Measurements from ENCODE around the gene KRTAP10-2. TPM values are rescaled to one million over a fixed set of nuclear protein-coding genes. Genes with fewer than 3 reads are reported as not detected.

KRTAP10-2 gene
- total and polyA plus RNA-seq, 2 of the 4 experiments (the other 2 are of a cell fraction): not detected

- DNase-seq (no peak), ATAC-seq (ENCODE audit: low read depth) (no peak)
- WGBS, 2 experiments (ENCODE audit: extremely low coverage in 2 of 2, insufficient read length in 1 of 2): 100% methylated on average over 4 of the region's 6 CpGs; no CpG with 5 or more reads in 1 of the 2 experiments
- no peak overlapping the region for H3K14ac ChIP-seq (replicated peaks; ENCODE audit: low read depth, low read length)
- TF ChIP-seq CEBPB (IDR thresholded peaks at IDR 0.05; ENCODE audit: low read depth, low read length) (no peak), RFX5 (IDR thresholded peaks at IDR 0.05; ENCODE audit: low read depth, low read length) (no peak), RAD21 (IDR thresholded peaks at IDR 0.05; ENCODE audit: low read length) (no peak), MAFK (IDR thresholded peaks at IDR 0.05; ENCODE audit: low read depth, low read length) (no peak), BHLHE40 (IDR thresholded peaks at IDR 0.05; ENCODE audit: low read depth, low read length) (no peak), RCOR1 (IDR thresholded peaks at IDR 0.05; ENCODE audit: insufficient replicate concordance, low read length) (no peak), POLR2A (IDR thresholded peaks at IDR 0.05; ENCODE audit: low read depth, low read length) (no peak), MAZ (IDR thresholded peaks at IDR 0.05; ENCODE audit: borderline replicate concordance, low read depth, low read length) (no peak), NFE2L2 (IDR thresholded peaks at IDR 0.05; ENCODE audit: low read depth, low read length) (no peak), CTCF (conservative IDR thresholded peaks at IDR 0.05; ENCODE audit: low read depth, low read length) (no peak), FOS (IDR thresholded peaks at IDR 0.05; ENCODE audit: low read depth, low read length) (no peak), ELK1 (IDR thresholded peaks at IDR 0.05; ENCODE audit: borderline replicate concordance, low read depth, low read length) (no peak), USF2 (IDR thresholded peaks at IDR 0.05; ENCODE audit: low read depth, low read length) (no peak), SMC3 (IDR thresholded peaks at IDR 0.05; ENCODE audit: low read depth, low read length) (no peak), MXI1 (IDR thresholded peaks at IDR 0.05; ENCODE audit: borderline replicate concordance, low read depth, low read length) (no peak), CHD1 (IDR thresholded peaks at IDR 0.05; ENCODE audit: low read depth, low read length) (no peak)
- H3K56ac ChIP-seq (ENCODE audit: extremely low read depth, insufficient read depth, low read length): no peak overlapping the region
- H2BK20ac ChIP-seq (ENCODE audit: low read depth, low read length): no peak overlapping the region
- no peaks in the 10 kb centered on the region for H3K4me1 ChIP-seq (ENCODE audit: control insufficient read depth, insufficient read depth, low read length)
- no peaks in the 10 kb centered on the region for H3K36me3 ChIP-seq (ENCODE audit: control insufficient read depth, insufficient read depth, low read length)
- no peak overlapping the region for H3K4me3 ChIP-seq (ENCODE audit: insufficient read depth, low read depth, low read length)
- no TSS peak for BruUV-seq (replicated peaks)
- no peak overlapping the region for H3K27ac ChIP-seq (ENCODE audit: insufficient read depth, low read length)
- H2AK9ac ChIP-seq (replicated peaks; ENCODE audit: low read depth, low read length, poor library complexity): no peak overlapping the region
- H2BK15ac ChIP-seq (ENCODE audit: low read depth, low read length): no peak overlapping the region
- no peak overlapping the region for H4K5ac ChIP-seq (ENCODE audit: low read depth, low read length)
- no peaks in the 10 kb centered on the region for H4K20me1 ChIP-seq (ENCODE audit: insufficient read depth, low read length)
- H3K9me1 ChIP-seq (ENCODE audit: insufficient read depth, low read length): no peaks in the 10 kb centered on the region
- no peak overlapping the region for H3K23ac ChIP-seq (ENCODE audit: low read depth, low read length)
- H3K9ac ChIP-seq (ENCODE audit: low read depth, low read length): no peak overlapping the region
- no peak overlapping the region for H4K8ac ChIP-seq (ENCODE audit: low read depth in 2 of 2, low read length in 2 of 2)
- no peak overlapping the region for H2AK5ac ChIP-seq (ENCODE audit: low read depth, low read length)
- no peak overlapping the region for H3K18ac ChIP-seq (ENCODE audit: low read depth, low read length)
- H3K4me2 ChIP-seq (ENCODE audit: low read depth, low read length): no peak overlapping the region
- dilution Hi-C loops (cut with HindIII; ENCODE audit: low sequenced_read_pairs, unreplicated experiment): no loop called here
- H2AFZ ChIP-seq (replicated peaks; ENCODE audit: low read length, poor library complexity): no peak overlapping the region
- 0 out of 2 replicates have a peak, but pooled peaks cover 2% of the 10 kb centered on the region for H3K27me3 ChIP-seq (ENCODE audit: control insufficient read depth, insufficient read depth, low read length)
- POLR2A ChIA-PET (ENCODE audit: unreplicated experiment): no interaction called here
- H2BK120ac ChIP-seq (ENCODE audit: low read depth, low read length): no peak overlapping the region
- peaks cover 9% of the 10 kb centered on the region; the same call in 1 of the 2 replicates for H3K9me3 ChIP-seq (ENCODE audit: control insufficient read depth, insufficient read depth, low read length)
- intact Hi-C loops (cut with micrococcal nuclease): no loop called here
- no peak overlapping the region for H3K4ac ChIP-seq (ENCODE audit: low read depth, low read length)
- CTCF ChIA-PET: no interaction called here
- no peak overlapping the region for H2BK5ac ChIP-seq (ENCODE audit: low read depth, low read length, poor library complexity, severe bottlenecking)
- H3K79me1 ChIP-seq (ENCODE audit: low read depth in 1 of 2, low read length in 2 of 2): no peaks in the 10 kb centered on the region
- no peak overlapping the region for H4K91ac ChIP-seq (ENCODE audit: insufficient read depth, low read depth, low read length)
- in situ Hi-C loops (cut with MboI; ENCODE audit: low sequenced_read_pairs): no loop called here
Measured at GRCh38 chr21:44534688-44535087, 16.6 kb downstream of the KRTAP10-2 start.

Measured in IMR-90 (cell line).